Measurements from ENCODE around the gene FIGNL1.

Gene FIGNL1

GRCh38 chr7:50486512-50486911 lies 36.4 kb upstream of the FIGNL1 start:
- Histone ChIP-seq H3K4me3 (ENCODE audit: low read depth in 1 of 2, low read length in 2 of 2) (no peak overlapping the region), H3K36me3 (ENCODE audit: control insufficient read depth in 1 of 2, insufficient read depth in 2 of 2, low read length in 2 of 2) (no peaks in the 10 kb centered on the region), H3K4me1 (ENCODE audit: control insufficient read depth in 1 of 2, insufficient read depth in 2 of 2, low read length in 2 of 2) (no peaks in the 10 kb centered on the region), H3K9ac (ENCODE audit: low read depth in 1 of 2, low read length in 2 of 2) (no peak overlapping the region), H3K27me3 (ENCODE audit: control insufficient read depth in 1 of 2, insufficient read depth in 2 of 2, low read length in 2 of 2) (no peaks in the 10 kb centered on the region), H3K9me3 (ENCODE audit: control insufficient read depth in 1 of 2, low read length in 2 of 2) (no peaks in the 10 kb centered on the region), H3K27ac (ENCODE audit: low read depth, low read length) (no peak overlapping the region)

- Histone ChIP-seq H3K9me3 (ENCODE audit: control insufficient read depth in 1 of 2, low read length in 2 of 2) (no peaks in the 10 kb centered on the region), H3K9ac (ENCODE audit: low read depth in 1 of 2, low read length in 2 of 2) (no peak overlapping the region), H3K4me1 (ENCODE audit: control insufficient read depth in 1 of 2, insufficient read depth in 2 of 2, low read length in 2 of 2) (no peaks in the 10 kb centered on the region), H3K27me3 (ENCODE audit: control insufficient read depth in 1 of 2, insufficient read depth in 2 of 2, low read length in 2 of 2) (no peaks in the 10 kb centered on the region), H3K36me3 (ENCODE audit: control insufficient read depth in 1 of 2, insufficient read depth in 2 of 2, low read length in 2 of 2) (peaks cover 9 to 17% of the 10 kb centered on the region in 2 donors), H3K4me3 (ENCODE audit: low read depth in 1 of 2, low read length in 2 of 2) (no peak overlapping the region), H3K27ac (ENCODE audit: low read depth, low read length) (no peak overlapping the region)
These were observed 31.7 kb upstream of the FIGNL1 start for GRCh38 chr7:50481867-50482266.

GRCh38 chr7:50480797-50481196 lies 30.6 kb upstream of the FIGNL1 start:
- H3K4me3 ChIP-seq (ENCODE audit: low read depth in 1 of 2, low read length in 2 of 2), result no peak overlapping the region
- no peak overlapping the region for H3K27ac ChIP-seq (ENCODE audit: low read depth, low read length)

GRCh38 chr7:50479743-50480517 lies 29.8 kb upstream of the FIGNL1 start:
- no peaks in the 10 kb centered on the region for H3K9me3 ChIP-seq (ENCODE audit: control insufficient read depth in 1 of 2, low read length in 2 of 2)
- H3K9ac ChIP-seq (ENCODE audit: low read depth in 1 of 2, low read length in 2 of 2), result no peak overlapping the region
- H3K36me3 ChIP-seq (ENCODE audit: control insufficient read depth in 1 of 2, insufficient read depth in 2 of 2, low read length in 2 of 2), result peaks cover 9 to 20% of the 10 kb centered on the region in 2 donors
- no peak overlapping the region for H3K27ac ChIP-seq (ENCODE audit: low read depth, low read length)
- H3K4me1 ChIP-seq (ENCODE audit: control insufficient read depth in 1 of 2, insufficient read depth in 2 of 2, low read length in 2 of 2), result no peaks in the 10 kb centered on the region
- H3K4me3 ChIP-seq (ENCODE audit: low read depth in 1 of 2, low read length in 2 of 2), result no peak overlapping the region
- no peaks in the 10 kb centered on the region for H3K27me3 ChIP-seq (ENCODE audit: control insufficient read depth in 1 of 2, insufficient read depth in 2 of 2, low read length in 2 of 2)

More at GRCh38 chr7:50480797-50481196, 30.6 kb upstream of the FIGNL1 start:
- Histone ChIP-seq H3K4me1 (ENCODE audit: control insufficient read depth in 1 of 2, insufficient read depth in 2 of 2, low read length in 2 of 2) (no peaks in the 10 kb centered on the region), H3K36me3 (ENCODE audit: control insufficient read depth in 1 of 2, insufficient read depth in 2 of 2, low read length in 2 of 2) (peaks cover 9 to 20% of the 10 kb centered on the region in 2 donors), H3K27me3 (ENCODE audit: control insufficient read depth in 1 of 2, insufficient read depth in 2 of 2, low read length in 2 of 2) (no peaks in the 10 kb centered on the region), H3K9ac (ENCODE audit: low read depth in 1 of 2, low read length in 2 of 2) (no peak overlapping the region), H3K9me3 (ENCODE audit: control insufficient read depth in 1 of 2, low read length in 2 of 2) (no peaks in the 10 kb centered on the region)

GRCh38 chr7:50477640-50478039 lies 27.5 kb upstream of the FIGNL1 start:
- Histone ChIP-seq H3K9me3 (ENCODE audit: control insufficient read depth in 1 of 2, low read length in 2 of 2) (no peaks in the 10 kb centered on the region), H3K27me3 (ENCODE audit: control insufficient read depth in 1 of 2, insufficient read depth in 2 of 2, low read length in 2 of 2) (no peaks in the 10 kb centered on the region), H3K27ac (ENCODE audit: low read depth, low read length) (no peak overlapping the region), H3K4me1 (ENCODE audit: control insufficient read depth in 1 of 2, insufficient read depth in 2 of 2, low read length in 2 of 2) (no peaks in the 10 kb centered on the region), H3K9ac (ENCODE audit: low read depth in 1 of 2, low read length in 2 of 2) (no peak overlapping the region), H3K4me3 (ENCODE audit: low read depth in 1 of 2, low read length in 2 of 2) (no peak overlapping the region), H3K36me3 (ENCODE audit: control insufficient read depth in 1 of 2, insufficient read depth in 2 of 2, low read length in 2 of 2) (peaks cover 9 to 35% of the 10 kb centered on the region in 2 donors)

GRCh38 chr7:50476953-50477625 lies 26.9 kb upstream of the FIGNL1 start:
- H3K9ac ChIP-seq (ENCODE audit: low read depth in 1 of 2, low read length in 2 of 2), result no peak overlapping the region
- peaks cover 9 to 35% of the 10 kb centered on the region in 2 donors for H3K36me3 ChIP-seq (ENCODE audit: control insufficient read depth in 1 of 2, insufficient read depth in 2 of 2, low read length in 2 of 2)
- H3K4me1 ChIP-seq (ENCODE audit: control insufficient read depth in 1 of 2, insufficient read depth in 2 of 2, low read length in 2 of 2), result no peaks in the 10 kb centered on the region
- no peak overlapping the region for H3K4me3 ChIP-seq (ENCODE audit: low read depth in 1 of 2, low read length in 2 of 2)
- no peaks in the 10 kb centered on the region for H3K9me3 ChIP-seq (ENCODE audit: control insufficient read depth in 1 of 2, low read length in 2 of 2)
- no peaks in the 10 kb centered on the region for H3K27me3 ChIP-seq (ENCODE audit: control insufficient read depth in 1 of 2, insufficient read depth in 2 of 2, low read length in 2 of 2)
- no peak overlapping the region for H3K27ac ChIP-seq (ENCODE audit: low read depth, low read length)

- peaks cover 9 to 37% of the 10 kb centered on the region in 2 donors for H3K36me3 ChIP-seq (ENCODE audit: control insufficient read depth in 1 of 2, insufficient read depth in 2 of 2, low read length in 2 of 2)
- no peaks in the 10 kb centered on the region for H3K4me1 ChIP-seq (ENCODE audit: control insufficient read depth in 1 of 2, insufficient read depth in 2 of 2, low read length in 2 of 2)
- H3K9me3 ChIP-seq (ENCODE audit: control insufficient read depth in 1 of 2, low read length in 2 of 2), result no peaks in the 10 kb centered on the region
- no peak overlapping the region for H3K4me3 ChIP-seq (ENCODE audit: low read depth in 1 of 2, low read length in 2 of 2)
- H3K27me3 ChIP-seq (ENCODE audit: control insufficient read depth in 1 of 2, insufficient read depth in 2 of 2, low read length in 2 of 2), result no peaks in the 10 kb centered on the region
- H3K9ac ChIP-seq (ENCODE audit: low read depth in 1 of 2, low read length in 2 of 2), result no peak overlapping the region
- H3K27ac ChIP-seq (ENCODE audit: low read depth, low read length), result no peak overlapping the region
These were observed 25.2 kb upstream of the FIGNL1 start for GRCh38 chr7:50475340-50475739.

GRCh38 chr7:50474382-50475160 lies 24.4 kb upstream of the FIGNL1 start:
- H3K4me1 ChIP-seq (ENCODE audit: control insufficient read depth in 1 of 2, insufficient read depth in 2 of 2, low read length in 2 of 2), result no peaks in the 10 kb centered on the region
- H3K27ac ChIP-seq (ENCODE audit: low read depth, low read length), result no peak overlapping the region
- H3K36me3 ChIP-seq (ENCODE audit: control insufficient read depth in 1 of 2, insufficient read depth in 2 of 2, low read length in 2 of 2), result peaks cover 7 to 34% of the 10 kb centered on the region in 2 donors

GRCh38 chr7:50473531-50473930 lies 23.4 kb upstream of the FIGNL1 start:
- no peaks in the 10 kb centered on the region for H3K27me3 ChIP-seq (ENCODE audit: control insufficient read depth in 1 of 2, insufficient read depth in 2 of 2, low read length in 2 of 2)
- peaks cover 0 to 27% of the 10 kb centered on the region in 2 donors for H3K36me3 ChIP-seq (ENCODE audit: control insufficient read depth in 1 of 2, insufficient read depth in 2 of 2, low read length in 2 of 2)
- H3K4me3 ChIP-seq (ENCODE audit: low read depth in 1 of 2, low read length in 2 of 2), result no peak overlapping the region
- H3K9me3 ChIP-seq (ENCODE audit: control insufficient read depth in 1 of 2, low read length in 2 of 2), result no peaks in the 10 kb centered on the region
- no peaks in the 10 kb centered on the region for H3K4me1 ChIP-seq (ENCODE audit: control insufficient read depth in 1 of 2, insufficient read depth in 2 of 2, low read length in 2 of 2)
- no peak overlapping the region for H3K9ac ChIP-seq (ENCODE audit: low read depth in 1 of 2, low read length in 2 of 2)
- no peak overlapping the region for H3K27ac ChIP-seq (ENCODE audit: low read depth, low read length)

More at GRCh38 chr7:50474382-50475160, 24.4 kb upstream of the FIGNL1 start:
- H3K9ac ChIP-seq (ENCODE audit: low read depth in 1 of 2, low read length in 2 of 2), result no peak overlapping the region
- no peaks in the 10 kb centered on the region for H3K27me3 ChIP-seq (ENCODE audit: control insufficient read depth in 1 of 2, insufficient read depth in 2 of 2, low read length in 2 of 2)
- H3K4me3 ChIP-seq (ENCODE audit: low read depth in 1 of 2, low read length in 2 of 2), result no peak overlapping the region
- no peaks in the 10 kb centered on the region for H3K9me3 ChIP-seq (ENCODE audit: control insufficient read depth in 1 of 2, low read length in 2 of 2)

GRCh38 chr7:50472427-50472826 lies 22.3 kb upstream of the FIGNL1 start:
- no peaks in the 10 kb centered on the region for H3K27me3 ChIP-seq (ENCODE audit: control insufficient read depth in 1 of 2, insufficient read depth in 2 of 2, low read length in 2 of 2)

More at GRCh38 chr7:50472427-50472826, 22.3 kb upstream of the FIGNL1 start:
- H3K4me3 ChIP-seq (ENCODE audit: low read depth in 1 of 2, low read length in 2 of 2), result no peak overlapping the region
- H3K4me1 ChIP-seq (ENCODE audit: control insufficient read depth in 1 of 2, insufficient read depth in 2 of 2, low read length in 2 of 2), result no peaks in the 10 kb centered on the region
- H3K27ac ChIP-seq (ENCODE audit: low read depth, low read length), result no peak overlapping the region
- no peaks in the 10 kb centered on the region for H3K9me3 ChIP-seq (ENCODE audit: control insufficient read depth in 1 of 2, low read length in 2 of 2)
- no peak overlapping the region for H3K9ac ChIP-seq (ENCODE audit: low read depth in 1 of 2, low read length in 2 of 2)
- peaks cover 0 to 25% of the 10 kb centered on the region in 2 donors for H3K36me3 ChIP-seq (ENCODE audit: control insufficient read depth in 1 of 2, insufficient read depth in 2 of 2, low read length in 2 of 2)

Measured in duodenal mucosa (tissue), 2 donors.